Fibroblast of mammary gland (primary cell): ENCODE data around the gene STX1B.
A peak's percentile ranks its signal among the peaks of the same experiment; 100 is the strongest.

Experiments used
- DNase-seq: peaks from one replicate; pipeline ENCODE4 v3.0.0-alpha.2; 2010; ENCODE audit warnings: low read depth
- H3K4me3 ChIP-seq: 2 replicates; pipeline ENCODE4 v1.5.1; 2011; ENCODE audit warnings: low read depth, mild to moderate bottlenecking, low read length, moderate library complexity; ENCODE audit not compliant: control insufficient read depth
- TF ChIP-seq, protein P1 (sequence below): conservative IDR thresholded peaks from 2 replicates; pipeline ENCODE4 v1.5.1; 2011; ENCODE audit warnings: low read depth, low read length, inconsistent platforms; ENCODE audit not compliant: control insufficient read depth, insufficient read depth

STX1B gene

DNA sequence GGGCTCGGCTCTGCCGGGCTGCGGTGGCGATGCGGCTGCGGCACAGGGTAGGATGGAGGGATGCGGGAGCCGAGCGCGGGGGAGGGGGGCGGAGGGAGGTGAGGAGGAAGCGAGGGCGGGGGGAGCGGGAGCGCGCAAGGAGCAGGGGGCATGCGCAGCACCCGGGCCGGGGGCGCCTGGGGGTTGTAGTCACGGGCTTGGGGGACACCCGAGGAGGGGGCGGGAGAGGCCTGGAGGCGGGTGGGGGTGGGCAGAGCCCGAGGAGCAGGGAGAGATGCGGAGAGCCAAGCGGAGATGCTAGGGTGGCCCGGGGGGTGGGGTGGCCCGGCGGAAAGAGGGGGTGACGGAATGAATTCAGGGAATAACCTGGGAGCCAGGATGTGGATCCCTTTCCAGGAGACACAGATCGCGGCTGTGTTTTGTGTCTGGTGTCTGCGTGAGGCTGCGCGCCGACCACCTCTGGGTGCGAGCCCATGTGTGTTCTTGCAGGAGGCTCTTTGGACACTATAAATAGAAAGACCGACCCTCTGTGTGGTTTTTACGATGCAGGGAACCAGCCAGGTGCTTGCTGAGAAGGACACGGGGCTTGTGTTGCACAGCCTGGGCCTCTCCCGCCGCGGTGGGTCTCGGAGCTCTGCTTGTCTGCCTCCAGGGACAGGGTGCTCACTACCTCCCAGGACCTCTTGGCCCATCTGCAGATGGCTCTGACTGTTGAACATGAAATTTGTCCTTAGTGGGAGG lies at the start of gene STX1B:
Gene STX1B, minus strand, starts transcription at position 54 of the 741 bp plus-strand sequence. CDS start 242 bp downstream, outside the sequence.
- no peak for DNase-seq
- H3K4me3 ChIP-seq: peak within 1 kb of the TSS; percentile 44

DNA sequence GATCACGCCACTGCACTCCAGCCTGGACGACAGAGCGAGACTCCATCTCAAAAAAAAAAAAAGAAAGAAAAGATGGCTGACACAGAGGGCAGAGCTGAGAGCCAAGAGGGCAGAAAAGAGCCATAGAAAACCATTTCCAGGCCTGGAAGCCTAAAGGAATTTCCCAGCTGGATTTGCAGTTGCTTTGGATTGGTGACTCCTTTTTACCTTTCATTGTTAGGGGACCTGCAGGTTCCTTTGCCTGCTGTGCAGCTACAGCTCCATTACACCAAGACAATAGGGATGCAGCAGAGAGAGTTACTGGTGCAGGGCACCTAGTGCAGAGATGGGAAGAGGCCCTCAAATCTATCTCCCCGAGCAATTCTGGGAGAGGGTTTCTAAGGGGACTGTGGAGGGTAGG lies 45.2 kb upstream of the STX1B start:
- TF ChIP-seq, protein P1, sequence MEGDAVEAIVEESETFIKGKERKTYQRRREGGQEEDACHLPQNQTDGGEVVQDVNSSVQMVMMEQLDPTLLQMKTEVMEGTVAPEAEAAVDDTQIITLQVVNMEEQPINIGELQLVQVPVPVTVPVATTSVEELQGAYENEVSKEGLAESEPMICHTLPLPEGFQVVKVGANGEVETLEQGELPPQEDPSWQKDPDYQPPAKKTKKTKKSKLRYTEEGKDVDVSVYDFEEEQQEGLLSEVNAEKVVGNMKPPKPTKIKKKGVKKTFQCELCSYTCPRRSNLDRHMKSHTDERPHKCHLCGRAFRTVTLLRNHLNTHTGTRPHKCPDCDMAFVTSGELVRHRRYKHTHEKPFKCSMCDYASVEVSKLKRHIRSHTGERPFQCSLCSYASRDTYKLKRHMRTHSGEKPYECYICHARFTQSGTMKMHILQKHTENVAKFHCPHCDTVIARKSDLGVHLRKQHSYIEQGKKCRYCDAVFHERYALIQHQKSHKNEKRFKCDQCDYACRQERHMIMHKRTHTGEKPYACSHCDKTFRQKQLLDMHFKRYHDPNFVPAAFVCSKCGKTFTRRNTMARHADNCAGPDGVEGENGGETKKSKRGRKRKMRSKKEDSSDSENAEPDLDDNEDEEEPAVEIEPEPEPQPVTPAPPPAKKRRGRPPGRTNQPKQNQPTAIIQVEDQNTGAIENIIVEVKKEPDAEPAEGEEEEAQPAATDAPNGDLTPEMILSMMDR: no peak
- no peak for DNase-seq
- H3K4me3 ChIP-seq: no peak overlapping the region

More for the DNA sequence above, at the start of gene STX1B:
- TF ChIP-seq, protein P1: no peak

DNA sequence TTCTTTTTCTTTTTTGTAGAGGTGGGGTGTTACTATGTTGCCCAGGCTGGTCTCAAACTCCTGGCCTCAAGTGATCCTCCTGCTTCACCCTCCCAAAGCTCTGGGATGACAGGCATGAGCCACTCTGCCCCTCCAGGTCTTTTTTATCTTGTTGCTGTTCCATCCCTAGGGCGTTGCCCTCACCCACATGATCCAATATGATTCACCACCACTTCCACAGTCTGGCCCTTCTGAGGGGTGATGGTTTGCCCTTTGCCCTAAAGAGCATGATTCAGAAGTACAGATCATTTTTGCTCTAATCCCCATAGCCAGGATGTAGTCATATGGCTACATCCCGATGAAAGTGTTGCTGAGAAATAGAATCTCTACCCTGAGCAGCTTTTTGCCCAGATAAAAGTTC lies 41.7 kb upstream of the STX1B start:
- TF ChIP-seq, protein P1: no peak
- no peak overlapping the region for H3K4me3 ChIP-seq
- peak; percentile 99 for DNase-seq

DNA sequence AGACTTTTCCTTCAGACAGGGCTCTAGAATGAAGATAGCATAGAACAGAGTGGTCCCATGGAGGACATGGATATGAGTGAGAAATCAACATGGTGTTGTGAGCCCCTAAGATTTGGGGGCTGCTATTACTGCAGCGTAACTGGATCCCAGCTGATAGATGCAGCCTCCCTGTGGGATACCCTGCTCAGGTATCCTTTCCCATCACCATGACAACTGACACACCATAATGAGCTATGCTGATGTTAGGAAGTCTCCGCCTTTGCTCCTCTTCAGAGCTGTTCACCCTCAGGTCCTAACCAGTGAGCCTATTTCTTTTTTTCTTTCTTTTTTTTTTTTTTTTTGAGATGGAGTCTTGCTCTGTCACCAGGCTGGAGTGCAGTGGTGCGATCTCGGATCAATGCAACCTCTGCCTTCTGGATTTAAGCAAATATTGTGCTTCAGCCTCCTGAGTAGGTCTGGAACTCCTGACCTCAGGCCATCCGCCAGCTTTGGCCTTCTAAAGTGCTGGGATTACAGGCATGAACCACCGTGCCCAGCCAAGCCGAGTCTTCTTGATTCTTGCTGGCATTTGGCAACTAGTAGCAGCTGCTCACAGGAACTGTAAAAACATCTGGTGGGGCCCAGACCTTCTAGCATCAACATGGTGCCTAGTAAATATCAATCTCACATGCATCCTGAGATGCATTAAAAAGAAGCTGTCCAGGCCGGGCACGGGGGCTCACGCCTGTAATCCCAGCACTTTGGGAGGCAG lies 40.0 kb upstream of the STX1B start:
- DNase-seq: no peak
- H3K4me3 ChIP-seq: no peak overlapping the region
- TF ChIP-seq, protein P1: no peak

DNA sequence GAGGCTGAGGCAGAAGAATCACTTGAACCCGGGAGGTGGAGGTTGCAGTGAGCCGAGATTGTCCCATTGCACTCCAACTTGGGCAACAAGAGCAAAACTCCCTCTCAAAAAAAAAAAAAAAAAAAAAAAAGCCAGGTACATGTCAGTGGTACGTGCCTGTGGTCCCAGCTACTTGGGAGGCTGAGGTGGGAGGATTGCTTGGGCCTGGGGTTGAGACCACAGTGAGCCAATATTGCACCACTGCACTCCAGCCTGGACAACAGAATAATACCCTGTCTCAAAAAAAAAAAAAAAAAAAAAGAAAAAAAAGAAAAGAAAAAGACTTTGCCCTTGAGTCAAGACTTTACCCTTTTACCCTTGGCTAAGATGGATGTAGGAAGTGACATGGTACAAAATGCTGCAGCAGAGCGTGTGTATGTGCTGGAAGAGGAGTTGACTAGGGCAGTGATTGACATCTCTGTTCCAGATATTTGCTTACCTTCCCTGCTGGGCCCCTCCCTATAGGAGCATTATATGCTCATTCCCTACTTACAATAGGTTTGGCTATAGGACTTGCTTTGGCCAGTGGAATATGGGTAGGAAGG lies 33.6 kb upstream of the STX1B start:
- TF ChIP-seq, protein P1: no peak
- DNase-seq: no peak
- no peak overlapping the region for H3K4me3 ChIP-seq

DNA sequence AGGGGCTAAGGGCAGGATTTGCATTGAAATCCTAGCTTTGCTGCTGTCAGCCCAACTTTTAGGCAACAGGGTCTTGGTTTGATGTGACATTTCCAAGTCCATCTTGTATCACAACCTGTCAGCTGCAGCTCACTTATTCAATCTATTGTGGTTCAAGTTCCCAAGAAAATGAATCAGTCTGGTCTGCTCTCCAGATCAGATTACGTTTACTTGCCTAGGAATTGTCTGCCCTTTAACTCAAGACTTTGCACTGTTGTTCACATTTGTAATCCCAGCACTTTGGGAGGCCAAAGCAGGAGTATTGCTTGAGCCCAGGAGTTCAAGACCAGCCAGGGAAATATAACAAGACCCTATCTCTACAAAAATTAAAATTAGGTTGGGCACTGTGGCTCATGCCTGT lies 32.9 kb upstream of the STX1B start:
- H3K4me3 ChIP-seq: no peak overlapping the region
- TF ChIP-seq, protein P1: no peak
- DNase-seq: no peak
